Endodermal cell (in vitro differentiated cells): ENCODE data around the gene MELTF. TPM values are rescaled to one million over a fixed set of nuclear protein-coding genes. Genes with fewer than 3 reads are reported as not detected.

Experiments
- DNase-seq: peaks from one replicate; pipeline ENCODE4 v3.0.0-alpha.2; 2017
- H3K27ac ChIP-seq: 2 replicates; pipeline ENCODE4 v1.5.1; 2013; ENCODE audit warnings: mild to moderate bottlenecking, low read depth, low read length, moderate library complexity
- H3K27me3 ChIP-seq: 2 replicates; pipeline ENCODE4 v1.6.1; 2013; ENCODE audit warnings: mild to moderate bottlenecking, low read length, moderate library complexity; ENCODE audit not compliant: insufficient read depth, control insufficient read depth, poor library complexity, severe bottlenecking
- H3K36me3 ChIP-seq: 2 replicates; pipeline ENCODE4 v1.7.0; 2013; ENCODE audit warnings: mild to moderate bottlenecking, low read length, moderate library complexity; ENCODE audit not compliant: control insufficient read depth, insufficient read depth
- H3K4me1 ChIP-seq: one replicate; pipeline ENCODE4 v1.7.0; 2013; ENCODE audit warnings: low read length; ENCODE audit not compliant: control insufficient read depth, insufficient read depth
- H3K4me3 ChIP-seq: 2 replicates; pipeline ENCODE4 v1.5.1; 2013; ENCODE audit warnings: mild to moderate bottlenecking, low read length, moderate library complexity
- H3K9ac ChIP-seq: 2 replicates; pipeline ENCODE4 v1.6.1; 2013; ENCODE audit warnings: mild to moderate bottlenecking, low read length, moderate library complexity; ENCODE audit not compliant: poor library complexity, severe bottlenecking; ENCODE audit errors: extremely low read depth
- H3K9me3 ChIP-seq: 2 replicates; pipeline ENCODE4 v1.6.1; 2013; ENCODE audit warnings: mild to moderate bottlenecking, low read length, moderate library complexity; ENCODE audit not compliant: control insufficient read depth
- H3K27ac Mint-ChIP-seq: 2 replicates; pipeline ENCODE4 v1.8.0; 2020; ENCODE audit warnings: mixed read lengths
- H3K27me3 Mint-ChIP-seq: 2 replicates; pipeline ENCODE4 v1.8.0; 2021; ENCODE audit warnings: mild to moderate bottlenecking, mixed read lengths; ENCODE audit not compliant: insufficient read depth
- H3K36me3 Mint-ChIP-seq: 2 replicates; pipeline ENCODE4 v1.8.0; 2020; ENCODE audit warnings: low read depth, mixed read lengths
- H3K4me1 Mint-ChIP-seq: 2 replicates; pipeline ENCODE4 v1.8.0; 2020; ENCODE audit warnings: mixed read lengths
- H3K4me3 Mint-ChIP-seq: 2 replicates; pipeline ENCODE4 v1.8.0; 2020; ENCODE audit warnings: mild to moderate bottlenecking, moderate library complexity, mixed read lengths
- H3K9me3 Mint-ChIP-seq: 2 replicates; pipeline ENCODE4 v1.8.0; 2020; ENCODE audit warnings: mild to moderate bottlenecking, mixed read lengths
- CTCF ChIP-seq: fragments of 200-600 bp; sonication (generic); conservative IDR thresholded peaks from 2 replicates; pipeline ENCODE4 v1.5.0; 2021; ENCODE audit warnings: antibody characterized with exemption, mild to moderate bottlenecking
- WGBS, 2 experiments: methylation state at CpG; one replicate each; pipeline versions ENCODE4 v1.1.5 to v1.1.7; 2013; ENCODE audit warnings: missing lambda C conversion rate in 2 of 2, mixed read lengths in 1 of 2; ENCODE audit not compliant: insufficient coverage in 1 of 2, insufficient read length in 1 of 2; 5-methylcytosine and 5-hydroxymethylcytosine counted together
- total RNA-seq, 2 donors: library from RNA; stranded (reverse); fragmentation: NEBNext Ultra II Directional in 1 of 2; extraction: Animal tissue kit (Norgen Biotek cat#: 25700) in 1 of 2; gene quantifications; 2 replicates in 1 of 2; 3 replicates in 1 of 2; pipeline ENCODE4 v1.2.1, GENCODE V29; 2021

MELTF gene
- total RNA-seq, 2 donors from 2014 or later, result 11.3 to 15.1 TPM

DNA sequence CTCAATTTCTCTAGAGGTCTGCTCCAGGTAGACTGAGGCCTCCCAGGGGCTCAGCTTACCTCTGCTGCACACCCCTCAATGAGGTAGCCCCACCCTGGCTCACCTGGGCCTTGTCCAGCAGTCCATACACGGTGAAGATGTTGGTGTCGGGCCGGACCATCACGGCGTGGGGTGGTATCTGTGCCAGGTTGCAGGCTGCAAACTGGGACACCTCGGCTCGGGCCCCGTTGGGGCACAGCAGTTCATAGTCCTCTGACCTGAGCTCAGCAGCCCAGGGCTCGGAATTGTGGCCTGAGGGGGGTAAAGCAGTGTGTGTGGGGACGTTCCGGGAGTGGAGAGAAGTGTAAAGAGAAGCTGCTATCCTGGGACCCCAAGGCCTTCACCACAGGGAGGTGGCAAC lies 23.2 kb downstream of the MELTF start:
- no peak for DNase-seq
- peaks cover 28% of the 10 kb centered on the region for H3K27me3 Mint-ChIP-seq
- peaks cover 10% of the 10 kb centered on the region for H3K36me3 Mint-ChIP-seq
- WGBS, 2 experiments, result 92 to 96% methylated on average over 7 to 11 of the region's 11 CpGs
- H3K9me3 ChIP-seq, result no peaks in the 10 kb centered on the region
- no peaks in the 10 kb centered on the region for H3K9me3 Mint-ChIP-seq
- H3K4me1 ChIP-seq, result no peaks in the 10 kb centered on the region
- H3K36me3 ChIP-seq, result no peaks in the 10 kb centered on the region
- peaks cover 22% of the 10 kb centered on the region for H3K4me1 Mint-ChIP-seq
- no peak for TF ChIP-seq CTCF
- H3K27ac ChIP-seq, result no peak overlapping the region
- no peak overlapping the region for H3K4me3 ChIP-seq
- H3K27me3 ChIP-seq, result peaks cover 18% of the 10 kb centered on the region
- no peak overlapping the region for H3K9ac ChIP-seq
- H3K27ac Mint-ChIP-seq, result no peak overlapping the region
- no peak overlapping the region for H3K4me3 Mint-ChIP-seq

GRCh38 chr3:197003461-197004385 lies 25.9 kb downstream of the MELTF start:
- 23 to 28% methylated on average over 26 to 57 of the region's 61 CpGs for WGBS, 2 experiments
- Mint-ChIP-seq H3K36me3 (peaks cover 10% of the 10 kb centered on the region), H3K4me1 (peaks cover 22% of the 10 kb centered on the region), H3K9me3 (no peaks in the 10 kb centered on the region), H3K27ac (peak overlapping the region; percentile 83), H3K4me3 (peak overlapping the region; percentile 66), H3K27me3 (peaks cover 32% of the 10 kb centered on the region)
- peak; percentile 78 for DNase-seq
- peaks cover 18% of the 10 kb centered on the region for H3K27me3 ChIP-seq
- peak overlapping the region; percentile 44 for H3K9ac ChIP-seq
- H3K4me1 ChIP-seq, result no peaks in the 10 kb centered on the region
- peak overlapping the region; percentile 71 for H3K4me3 ChIP-seq
- no peaks in the 10 kb centered on the region for H3K9me3 ChIP-seq
- H3K36me3 ChIP-seq, result no peaks in the 10 kb centered on the region
- no peak overlapping the region for H3K27ac ChIP-seq
- TF ChIP-seq CTCF, result no peak

GRCh38 chr3:197002701-197003454 lies 26.7 kb downstream of the MELTF start:
- TF ChIP-seq CTCF, result peak; percentile 83
- H3K4me1 ChIP-seq, result no peaks in the 10 kb centered on the region
- Mint-ChIP-seq H3K27me3 (peaks cover 32% of the 10 kb centered on the region), H3K4me3 (peak overlapping the region; percentile 66), H3K27ac (no peak overlapping the region), H3K9me3 (no peaks in the 10 kb centered on the region), H3K36me3 (peaks cover 10% of the 10 kb centered on the region), H3K4me1 (peaks cover 15% of the 10 kb centered on the region)
- no peak overlapping the region for H3K27ac ChIP-seq
- H3K4me3 ChIP-seq, result no peak overlapping the region
- peak; percentile 87 for DNase-seq
- no peaks in the 10 kb centered on the region for H3K9me3 ChIP-seq
- WGBS, 2 experiments, result 2 to 11% methylated on average over 13 to 112 of the region's 113 CpGs
- H3K9ac ChIP-seq, result no peak overlapping the region
- no peaks in the 10 kb centered on the region for H3K36me3 ChIP-seq
- H3K27me3 ChIP-seq, result peaks cover 18% of the 10 kb centered on the region
